GM23338 (cell line): ENCODE results near the gene SH3GL3. TPM values are rescaled to one million over a fixed set of nuclear protein-coding genes. Genes with fewer than 3 reads are reported as not detected.

Experiments
- ATAC-seq: fragments of 200-7000 bp; cut with Tn5 transposase; 3 replicates; pipeline ENCODE4 v1.9.1; 2020
- DNase-seq: peaks from one replicate; pipeline ENCODE4 v3.0.0-alpha.2; 2015; ENCODE audit warnings: low spot score
- H2AFZ ChIP-seq: fragments of 200-600 bp; sonication (generic); 2 replicates; pipeline ENCODE4 v1.8.0; 2016; ENCODE audit warnings: antibody characterized with exemption, mild to moderate bottlenecking, moderate library complexity
- H3F3A ChIP-seq: fragments of 200-600 bp; sonication (generic); replicated peaks from 2 replicates; pipeline ENCODE4 v1.8.0; 2017; ENCODE audit warnings: antibody characterized with exemption, mixed run types, low read depth
- H3K27ac ChIP-seq: fragments of 200-600 bp; sonication (generic); 2 replicates; pipeline ENCODE4 v1.6.1; 2016; ENCODE audit warnings: low read depth
- H3K27me3 ChIP-seq: fragments of 200-600 bp; sonication (generic); 2 replicates; pipeline ENCODE4 v1.8.0; 2016; ENCODE audit warnings: mild to moderate bottlenecking, mixed run types, moderate library complexity; ENCODE audit not compliant: insufficient read depth
- H3K36me3 ChIP-seq: fragments of 200-600 bp; sonication (generic); 2 replicates; pipeline ENCODE4 v1.8.0; 2016; ENCODE audit warnings: mild to moderate bottlenecking; ENCODE audit not compliant: insufficient read depth
- H3K4me1 ChIP-seq: fragments of 200-600 bp; sonication (generic); 2 replicates; pipeline ENCODE4 v1.8.0; 2016; ENCODE audit warnings: mild to moderate bottlenecking, moderate library complexity; ENCODE audit not compliant: insufficient read depth
- H3K4me2 ChIP-seq: fragments of 200-600 bp; sonication (generic); 2 replicates; pipeline ENCODE4 v1.7.1; 2017; ENCODE audit warnings: mixed run types
- H3K4me3 ChIP-seq: fragments of 200-600 bp; sonication (generic); 2 replicates; pipeline ENCODE4 v1.6.1; 2016; ENCODE audit warnings: mixed run types
- H3K79me2 ChIP-seq: fragments of 200-600 bp; sonication (generic); replicated peaks from 2 replicates; pipeline ENCODE4 v1.8.0; 2017; ENCODE audit warnings: mild to moderate bottlenecking; ENCODE audit not compliant: insufficient read depth
- H3K9me2 ChIP-seq: fragments of 200-600 bp; sonication (generic); 2 replicates; pipeline ENCODE4 v1.8.0; 2017; ENCODE audit not compliant: insufficient read depth
- H4K20me1 ChIP-seq: fragments of 200-600 bp; sonication (generic); replicated peaks from 2 replicates; pipeline ENCODE4 v1.8.0; 2017; ENCODE audit warnings: mild to moderate bottlenecking; ENCODE audit not compliant: insufficient read depth
- H3K27ac Mint-ChIP-seq: 2 replicates; pipeline ENCODE4 v1.8.0; 2020; ENCODE audit warnings: inconsistent platforms, mild to moderate bottlenecking, moderate library complexity, mixed read lengths
- H3K27me3 Mint-ChIP-seq: 3 replicates; pipeline ENCODE4 v1.8.0; 2022; ENCODE audit warnings: low read depth, mild to moderate bottlenecking, moderate library complexity, mixed read lengths, inconsistent platforms; ENCODE audit not compliant: insufficient read depth, poor library complexity
- H3K36me3 Mint-ChIP-seq: 3 replicates; pipeline ENCODE4 v1.8.0; 2021; ENCODE audit warnings: low read depth, mild to moderate bottlenecking, inconsistent platforms, moderate library complexity, mixed read lengths
- H3K4me1 Mint-ChIP-seq: 3 replicates; pipeline ENCODE4 v1.8.0; 2020; ENCODE audit warnings: mild to moderate bottlenecking, inconsistent platforms, mixed read lengths
- H3K4me3 Mint-ChIP-seq: 3 replicates; pipeline ENCODE4 v1.8.0; 2021; ENCODE audit warnings: moderate library complexity, mild to moderate bottlenecking, inconsistent platforms, mixed read lengths
- H3K9me3 Mint-ChIP-seq: 3 replicates; pipeline ENCODE4 v1.8.0; 2020; ENCODE audit warnings: moderate library complexity, mild to moderate bottlenecking, inconsistent platforms, mixed read lengths
- CREB1 ChIP-seq: fragments of 250-450 bp; sonication (Bioruptor Pico); IDR thresholded peaks from 2 replicates; pipeline ENCODE4 v1.5.0; 2020; ENCODE audit warnings: low read depth, mild to moderate bottlenecking, moderate library complexity
- CTCF ChIP-seq, 2 experiments: fragments of 200-600 bp in 1 of 2; sonication (generic) in 1 of 2; conservative IDR thresholded peaks; 2 replicates each; pipeline versions ENCODE4 v1.5.1 to v1.6.1; 2016 to 2017; ENCODE audit warnings: antibody characterized with exemption in 2 of 2, low read depth in 2 of 2, mild to moderate bottlenecking in 2 of 2, moderate library complexity in 1 of 2
- ETS1 ChIP-seq: IDR thresholded peaks from 2 replicates; pipeline ENCODE4 v1.6.1; 2016; ENCODE audit warnings: antibody characterized with exemption
- EZH2 ChIP-seq: fragments of 200-600 bp; sonication (generic); IDR thresholded peaks from one replicate; pipeline ENCODE4 v1.8.0; 2017; ENCODE audit warnings: antibody characterized with exemption, mild to moderate bottlenecking, low read depth; ENCODE audit not compliant: unreplicated experiment
- EZH2phosphoT487 ChIP-seq: fragments of 200-600 bp; sonication (generic); IDR thresholded peaks from one replicate; pipeline ENCODE4 v1.8.1; 2018; ENCODE audit warnings: antibody characterized with exemption; ENCODE audit not compliant: unreplicated experiment
- JUNB ChIP-seq: IDR thresholded peaks from one replicate; pipeline ENCODE4 v1.6.1; 2016; ENCODE audit warnings: antibody characterized with exemption; ENCODE audit not compliant: unreplicated experiment
- POLR2AphosphoS5 ChIP-seq: IDR thresholded peaks from 2 replicates; pipeline ENCODE4 v1.6.1; 2016; ENCODE audit warnings: antibody characterized with exemption, low read depth
- REST ChIP-seq: IDR thresholded peaks from one replicate; pipeline ENCODE4 v1.6.1; 2018; ENCODE audit warnings: antibody characterized with exemption; ENCODE audit not compliant: unreplicated experiment
- ZNF114 ChIP-seq: fragments of 250-450 bp; sonication (Bioruptor Pico); IDR thresholded peaks from 2 replicates; pipeline ENCODE4 v1.5.0; 2020; ENCODE audit warnings: mild to moderate bottlenecking, moderate library complexity
- polyA plus RNA-seq: library from polyadenylated mRNA; unstranded; fragments of >200 nt; fragmentation: Nextera tagmentation; extraction: Ambion mirVana; gene quantifications from 2 replicates; pipeline ENCODE4 v1.2.1, GENCODE V29; 2016
- total RNA-seq: library from RNA; depleted of rRNA; stranded (reverse); fragments of >200 nt; shearing (Covaris generic); gene quantifications from 2 replicates; pipeline ENCODE4 v1.2.3, GENCODE V29; 2014

Gene SH3GL3
- total and polyA plus RNA-seq, 2 experiments from 2014 or later: 15.9 to 21.1 TPM

GRCh38 chr15:83559310-83559966, 112.3 kb downstream of the SH3GL3 start:
- DNase-seq (peak; percentile 85), ATAC-seq (peak; percentile 94)
- H3K27me3 ChIP-seq: no peaks in the 10 kb centered on the region
- no peaks in the 10 kb centered on the region for H4K20me1 ChIP-seq
- peaks cover 15% of the 10 kb centered on the region; the same call in 2 of the 3 replicates for H3K4me1 Mint-ChIP-seq
- no peaks in the 10 kb centered on the region for H3K36me3 ChIP-seq
- peaks cover 4% of the 10 kb centered on the region for H3K27me3 Mint-ChIP-seq
- no peak overlapping the region for H2AFZ ChIP-seq
- no peak overlapping the region for H3K27ac ChIP-seq
- no peaks in the 10 kb centered on the region for H3K9me2 ChIP-seq
- TF ChIP-seq CTCF (conservative IDR thresholded peaks at IDR 0.05; ENCODE audit: low read depth in 2 of 2) (peak; percentile 94 to 96), ETS1 (no peak)
- no peak overlapping the region for H3K4me3 ChIP-seq
- no peak overlapping the region for H3K4me2 ChIP-seq
- no peaks in the 10 kb centered on the region for H3K4me1 ChIP-seq
- no peaks in the 10 kb centered on the region for H3K36me3 Mint-ChIP-seq
- no peaks in the 10 kb centered on the region for H3K79me2 ChIP-seq
- H3K4me3 Mint-ChIP-seq: no peak overlapping the region
- H3F3A ChIP-seq: no peaks in the 10 kb centered on the region
- H3K27ac Mint-ChIP-seq: no peak overlapping the region
- H3K9me3 Mint-ChIP-seq: no peaks in the 10 kb centered on the region; the same call in 2 of the 3 replicates

- Histone ChIP-seq H3K4me2 (no peak overlapping the region), H3K27ac (no peak overlapping the region), H3K79me2 (no peaks in the 10 kb centered on the region), H4K20me1 (no peaks in the 10 kb centered on the region), H3K9me2 (no peaks in the 10 kb centered on the region), H3K4me3 (no peak overlapping the region), H3K27me3 (no peaks in the 10 kb centered on the region), H3K36me3 (no peaks in the 10 kb centered on the region), H3K4me1 (no peaks in the 10 kb centered on the region), H2AFZ (no peak overlapping the region), H3F3A (no peaks in the 10 kb centered on the region)
- no peak for DNase-seq
- Mint-ChIP-seq H3K4me1 (peaks cover 15% of the 10 kb centered on the region; the same call in 2 of the 3 replicates), H3K9me3 (no peaks in the 10 kb centered on the region), H3K27ac (no peak overlapping the region), H3K27me3 (peaks cover 4% of the 10 kb centered on the region), H3K4me3 (no peak overlapping the region), H3K36me3 (no peaks in the 10 kb centered on the region)
- no peak for ATAC-seq
- TF ChIP-seq POLR2AphosphoS5 (no peak), CTCF (conservative IDR thresholded peaks at IDR 0.05; ENCODE audit: low read depth in 2 of 2) (no peak), REST (no peak), ZNF114 (CRISPR knock-in tag) (no peak), EZH2phosphoT487 (no peak), JUNB (no peak), CREB1 (CRISPR knock-in tag) (no peak), EZH2 (no peak)
These were observed 114.5 kb downstream of the SH3GL3 start for GRCh38 chr15:83561661-83562060.
